ENCODE measurements around the gene CEACAM8. TPM values are rescaled to one million over a fixed set of nuclear protein-coding genes. Genes with fewer than 3 reads are reported as not detected.

Gene CEACAM8
- total and polyA plus RNA-seq, 8 donors = 0.05 to 1.1 (median 0.12) TPM; not detected in 5

- H3K4me3 ChIP-seq = no peak overlapping the region
- no peaks in the 10 kb centered on the region for H3K9me3 ChIP-seq
- TF ChIP-seq EP300 (IDR thresholded peaks at IDR 0.05) = no peak
- no peak for TF ChIP-seq POLR2AphosphoS5 (IDR thresholded peaks at IDR 0.05)
- TF ChIP-seq CTCF (IDR thresholded peaks at IDR 0.05) = no peak
- no peak for TF ChIP-seq POLR2A (IDR thresholded peaks at IDR 0.05)
- no peak overlapping the region for H3K27ac ChIP-seq
- H3K36me3 ChIP-seq = no peaks in the 10 kb centered on the region
- DNase-seq = no peak
- H3K4me1 ChIP-seq = no peaks in the 10 kb centered on the region
- no peaks in the 10 kb centered on the region for H3K27me3 ChIP-seq
- intact Hi-C loops (cut with DNase I; ENCODE audit: low total_unique reads) = no loop called here
Measured at GRCh38 chr19:42629191-42629590, 34.5 kb upstream of the CEACAM8 start.

DNA sequence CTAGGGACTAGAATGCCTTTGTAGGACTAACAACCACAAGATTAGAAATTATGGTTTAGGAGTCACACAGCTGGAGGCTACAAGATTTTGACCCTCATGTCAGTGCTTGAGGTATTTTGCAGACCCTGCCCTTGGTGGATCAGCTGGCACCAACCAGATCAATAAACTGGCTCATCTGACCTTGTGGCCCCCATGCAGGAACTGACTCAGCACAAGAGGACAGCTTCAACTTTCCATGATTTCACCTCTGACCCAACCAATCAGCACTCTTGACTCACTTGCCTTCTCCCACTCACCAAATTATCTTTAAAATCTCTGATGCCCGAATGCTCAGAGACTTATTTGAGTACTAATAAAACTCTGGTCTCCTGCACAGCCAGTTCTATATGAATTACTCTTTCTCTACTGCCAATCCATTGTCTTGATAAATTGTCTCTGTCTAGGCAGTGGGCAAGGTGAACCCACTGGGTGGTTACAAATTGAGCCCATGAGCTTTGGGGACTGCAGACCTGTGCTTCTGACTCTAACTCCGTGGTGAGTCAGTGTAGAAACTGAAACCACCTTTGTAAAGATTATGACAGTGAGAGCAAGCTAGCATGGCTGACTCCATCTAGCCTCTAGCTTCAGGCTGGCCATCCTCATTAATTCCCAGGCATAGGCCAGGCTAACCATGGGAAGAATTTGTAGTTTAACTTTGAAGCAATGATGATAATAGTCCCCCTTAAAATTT, 33.9 kb upstream of the CEACAM8 start:
- TF ChIP-seq EP300 (IDR thresholded peaks at IDR 0.05) (no peak), POLR2AphosphoS5 (IDR thresholded peaks at IDR 0.05) (no peak), POLR2A (IDR thresholded peaks at IDR 0.05) (no peak), CTCF (IDR thresholded peaks at IDR 0.05) (no peak)
- no peaks in the 10 kb centered on the region for H3K9me3 ChIP-seq
- H3K4me3 ChIP-seq = no peak overlapping the region
- H3K27me3 ChIP-seq = no peaks in the 10 kb centered on the region
- H3K36me3 ChIP-seq = no peaks in the 10 kb centered on the region
- H3K27ac ChIP-seq = no peak overlapping the region
- no peak for DNase-seq
- intact Hi-C loops (cut with DNase I; ENCODE audit: low total_unique reads) = no loop called here
- WGBS, 5 donors = 37 to 62% (median 48%) methylated on average over 2 of the region's 2 CpGs
- no peaks in the 10 kb centered on the region for H3K4me1 ChIP-seq

DNA sequence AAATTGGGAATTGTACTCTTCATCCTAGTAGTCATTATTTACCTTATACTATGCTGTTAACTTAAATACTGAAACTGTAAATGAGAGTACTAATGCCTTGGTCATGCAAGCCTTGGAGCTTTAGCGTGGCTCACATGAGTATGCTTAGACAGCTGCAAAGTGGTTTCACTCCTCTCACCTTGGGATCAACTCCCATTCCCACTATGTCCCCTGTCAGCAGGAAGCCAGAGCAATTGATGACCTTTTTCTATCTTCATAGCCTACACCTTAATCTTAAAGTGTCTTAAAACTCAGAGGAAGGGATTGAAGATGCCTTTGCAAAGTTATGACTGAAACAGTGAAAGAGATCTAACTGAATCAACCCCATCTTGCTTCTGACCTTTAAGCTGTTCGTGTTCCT, 33.2 kb upstream of the CEACAM8 start:
- no peak for DNase-seq
- no peak overlapping the region for H3K4me3 ChIP-seq
- H3K9me3 ChIP-seq = no peaks in the 10 kb centered on the region
- H3K27ac ChIP-seq = no peak overlapping the region
- H3K27me3 ChIP-seq = no peaks in the 10 kb centered on the region
- TF ChIP-seq EP300 (IDR thresholded peaks at IDR 0.05) (no peak), POLR2A (IDR thresholded peaks at IDR 0.05) (no peak), CTCF (IDR thresholded peaks at IDR 0.05) (no peak), POLR2AphosphoS5 (IDR thresholded peaks at IDR 0.05) (no peak)
- no peaks in the 10 kb centered on the region for H3K4me1 ChIP-seq
- 41 to 62% (median 50%) methylated on average over 2 of the region's 2 CpGs for WGBS, 5 donors
- intact Hi-C loops (cut with DNase I; ENCODE audit: low total_unique reads) = no loop called here
- H3K36me3 ChIP-seq = no peaks in the 10 kb centered on the region

GRCh38 chr19:42626181-42626580, 31.5 kb upstream of the CEACAM8 start:
- Histone ChIP-seq H3K27ac (no peak overlapping the region), H3K4me1 (no peaks in the 10 kb centered on the region), H3K27me3 (no peaks in the 10 kb centered on the region), H3K9me3 (no peaks in the 10 kb centered on the region), H3K4me3 (no peak overlapping the region), H3K36me3 (no peaks in the 10 kb centered on the region)
- DNase-seq = no peak
- no peak for TF ChIP-seq CTCF (IDR thresholded peaks at IDR 0.05)
- no peak for TF ChIP-seq POLR2A (IDR thresholded peaks at IDR 0.05)
- TF ChIP-seq EP300 (IDR thresholded peaks at IDR 0.05) = no peak
- no peak for TF ChIP-seq POLR2AphosphoS5 (IDR thresholded peaks at IDR 0.05)
- WGBS, 5 donors = 62 to 100% (median 88%) methylated on average over 2 of the region's 2 CpGs
- intact Hi-C loops (cut with DNase I; ENCODE audit: low total_unique reads) = no loop called here

All from stomach (tissue), 9 donors.